GM18502 (cell line): ENCODE results near the gene PCARE.
"Not testable (repeated sequence)": the region's sequence is repeated elsewhere in the genome, so short reads cannot be mapped to it uniquely, and the experiment has no call there.

Experiments used
- ATAC-seq: cut with Tn5 transposase; IDR thresholded peaks from one replicate; pipeline ENCODE4 v1.9.1; 2021; ENCODE audit warnings: mild to moderate bottlenecking; ENCODE audit not compliant: unreplicated experiment, poor library complexity

Gene PCARE

DNA sequence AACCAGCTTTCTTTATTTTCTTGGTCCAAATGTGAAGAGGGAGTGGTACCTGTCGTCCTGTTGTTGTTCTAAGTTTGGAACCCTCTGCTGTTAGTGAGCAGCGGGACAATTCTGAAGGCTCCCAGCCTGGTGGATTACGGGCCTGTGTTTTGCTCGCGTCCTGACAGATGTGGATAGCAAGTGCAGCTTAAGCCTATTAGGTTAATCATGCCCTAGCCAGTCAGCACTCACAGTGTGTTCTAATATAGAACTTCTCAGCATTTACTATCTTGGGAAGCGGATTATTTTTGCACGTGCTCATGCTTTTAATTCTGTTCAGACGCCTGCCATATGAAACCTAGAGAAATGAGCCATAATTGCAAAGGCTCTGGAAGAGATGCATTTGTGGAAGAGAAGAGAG lies at the start of gene PCARE:
PCARE (minus strand) TSS at position 113 of the 400 bp plus-strand sequence. CDS start 262 bp downstream, outside the sequence.
- ATAC-seq, result no peak

DNA sequence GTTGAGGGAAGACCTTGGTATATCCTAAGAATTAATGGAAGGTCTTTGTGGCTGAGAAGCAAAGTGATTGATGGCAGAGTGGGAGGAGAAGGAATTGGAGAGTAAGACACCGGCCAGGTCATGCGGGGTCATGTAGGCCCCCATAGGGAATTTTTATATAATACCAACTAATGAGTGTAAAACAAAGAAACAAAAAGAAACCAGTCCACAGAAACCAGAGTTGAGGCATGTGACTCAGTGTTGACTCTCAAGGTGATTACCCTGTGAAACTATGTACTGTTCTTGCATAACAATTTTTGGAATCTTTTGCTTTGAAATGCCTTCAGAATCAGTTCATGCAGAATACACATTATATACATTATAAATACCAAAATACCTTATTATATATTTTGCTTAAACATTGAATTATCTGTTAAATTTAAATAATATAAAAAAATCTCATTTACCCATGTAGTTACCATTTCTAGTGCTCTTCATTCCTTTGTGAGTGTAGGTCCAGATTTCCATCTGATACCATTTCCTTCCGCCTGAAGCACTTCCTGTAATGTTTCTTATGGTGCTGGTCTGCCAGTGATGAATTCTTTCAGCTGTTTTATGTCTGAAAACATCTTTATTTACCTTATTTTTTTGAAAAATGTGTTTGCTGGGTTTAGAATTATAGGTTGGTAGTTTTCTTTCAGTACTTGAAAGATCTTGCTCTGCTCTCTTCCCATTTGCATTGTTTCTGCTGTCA lies 49.5 kb upstream of the PCARE start:
- ATAC-seq, result no peak

DNA sequence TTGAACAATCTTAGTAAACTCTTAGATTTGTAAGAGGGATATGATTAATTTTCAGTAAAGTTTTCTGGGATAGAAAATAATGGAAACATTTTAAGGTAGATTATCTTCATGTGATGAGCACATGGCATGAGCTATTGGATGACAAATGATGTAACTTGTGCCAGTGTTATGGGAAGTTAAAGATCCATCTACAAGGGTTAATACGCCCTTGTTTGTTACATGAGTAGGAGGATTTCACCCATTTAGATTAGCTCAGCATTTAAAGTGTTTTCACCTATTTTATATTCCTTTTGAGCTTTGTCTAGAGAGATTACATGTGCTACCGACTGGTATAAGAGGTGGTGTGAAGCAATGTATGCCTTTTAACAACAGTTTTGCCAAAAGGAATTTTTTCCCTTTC lies 46.5 kb upstream of the PCARE start:
- ATAC-seq, result no peak

DNA sequence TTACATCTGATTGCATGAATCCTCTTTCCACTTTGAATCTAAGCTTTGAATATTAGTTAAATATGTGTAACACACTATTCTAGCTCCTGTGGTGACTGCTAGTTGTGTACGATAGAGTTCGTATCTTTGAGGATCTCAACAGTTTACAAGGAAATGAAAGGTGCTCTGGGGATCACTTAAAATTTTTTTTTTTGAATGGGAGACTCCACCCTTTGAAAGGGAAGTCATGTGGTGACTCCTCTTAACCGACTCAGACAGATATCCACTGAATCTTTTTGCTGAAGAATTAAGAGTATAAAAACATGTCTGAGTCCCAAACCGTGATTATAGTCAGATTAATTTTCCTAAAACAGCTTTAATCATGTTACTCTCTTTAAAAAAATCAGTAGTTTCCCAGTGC lies 44.9 kb upstream of the PCARE start:
- ATAC-seq, result no peak

DNA sequence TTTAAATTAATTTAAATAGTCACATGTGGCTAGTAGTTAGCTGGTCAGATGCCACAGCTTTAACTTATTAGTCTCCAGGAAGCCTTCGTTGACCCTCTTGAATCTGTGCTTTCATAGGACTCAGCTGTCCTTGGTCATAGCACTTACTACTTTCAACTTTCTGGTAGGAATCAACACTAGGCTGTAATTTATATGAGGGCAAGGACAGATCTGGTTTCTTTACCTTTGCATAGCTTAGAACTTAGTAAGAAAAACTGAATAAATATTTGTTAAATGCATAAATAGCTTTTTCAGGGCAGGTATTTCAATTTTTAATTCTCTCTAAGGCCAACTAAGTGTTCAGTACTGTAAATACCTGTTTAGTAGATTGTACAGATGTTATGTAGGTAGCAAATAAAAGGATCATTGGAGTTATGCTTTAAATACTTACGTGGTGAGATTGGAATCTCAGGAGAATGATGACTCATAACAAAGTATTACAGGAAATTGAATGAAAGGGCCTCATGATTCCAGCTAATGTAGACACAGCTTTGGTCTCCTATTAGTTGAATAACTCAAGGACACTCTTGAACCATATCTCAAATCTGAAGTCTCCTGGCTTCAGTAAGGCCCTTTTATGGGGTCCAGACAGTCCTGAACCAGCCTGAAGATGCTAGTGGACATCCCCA lies 43.4 kb upstream of the PCARE start:
- no peak for ATAC-seq

DNA sequence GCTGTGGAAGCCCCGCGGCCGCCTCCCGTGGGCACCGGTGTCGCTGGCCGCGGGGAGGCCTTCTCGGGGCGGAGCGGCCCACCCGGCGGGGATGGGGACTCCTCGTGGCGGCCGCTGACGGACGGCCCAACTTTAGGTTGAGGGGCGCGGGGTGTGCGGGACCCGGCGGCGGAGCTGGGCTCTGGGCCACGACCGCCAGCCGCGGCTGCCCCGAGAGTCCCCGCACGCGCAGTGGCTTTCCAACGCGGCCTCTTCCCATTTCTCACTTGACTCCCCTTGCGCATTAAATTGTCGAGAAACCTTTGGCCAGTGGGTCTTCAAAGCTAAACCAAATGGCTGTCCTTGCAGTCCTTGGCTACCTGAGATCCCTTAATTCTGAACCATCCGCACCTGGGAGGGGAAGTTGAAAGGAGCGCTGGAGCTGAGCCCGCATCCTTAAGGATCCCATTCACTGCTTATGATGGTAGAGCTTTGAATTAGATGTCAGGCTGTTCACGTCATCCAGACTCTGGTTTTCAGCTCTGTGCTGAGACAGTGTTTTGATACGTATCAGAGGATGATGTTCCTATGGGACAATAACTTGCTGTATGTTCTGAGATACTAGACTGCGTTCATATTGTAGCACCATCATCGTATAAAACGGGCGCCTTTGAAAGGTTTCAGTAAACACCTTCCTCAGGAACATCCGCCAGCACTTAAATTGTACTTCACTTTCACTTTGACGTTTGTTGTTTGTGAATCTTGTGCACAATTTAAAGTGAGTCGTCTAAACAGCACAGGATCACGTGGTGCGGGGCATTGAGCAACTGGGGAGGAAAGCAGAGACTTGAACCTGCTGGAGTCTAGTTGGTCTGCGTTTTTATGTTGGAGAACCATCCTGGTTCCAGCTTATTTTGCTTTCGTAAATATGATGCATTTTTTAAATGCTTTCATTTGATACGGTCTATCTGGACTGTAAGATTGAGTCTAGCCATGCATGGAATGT lies 41.8 kb upstream of the PCARE start:
- ATAC-seq, result peak; percentile 52

DNA sequence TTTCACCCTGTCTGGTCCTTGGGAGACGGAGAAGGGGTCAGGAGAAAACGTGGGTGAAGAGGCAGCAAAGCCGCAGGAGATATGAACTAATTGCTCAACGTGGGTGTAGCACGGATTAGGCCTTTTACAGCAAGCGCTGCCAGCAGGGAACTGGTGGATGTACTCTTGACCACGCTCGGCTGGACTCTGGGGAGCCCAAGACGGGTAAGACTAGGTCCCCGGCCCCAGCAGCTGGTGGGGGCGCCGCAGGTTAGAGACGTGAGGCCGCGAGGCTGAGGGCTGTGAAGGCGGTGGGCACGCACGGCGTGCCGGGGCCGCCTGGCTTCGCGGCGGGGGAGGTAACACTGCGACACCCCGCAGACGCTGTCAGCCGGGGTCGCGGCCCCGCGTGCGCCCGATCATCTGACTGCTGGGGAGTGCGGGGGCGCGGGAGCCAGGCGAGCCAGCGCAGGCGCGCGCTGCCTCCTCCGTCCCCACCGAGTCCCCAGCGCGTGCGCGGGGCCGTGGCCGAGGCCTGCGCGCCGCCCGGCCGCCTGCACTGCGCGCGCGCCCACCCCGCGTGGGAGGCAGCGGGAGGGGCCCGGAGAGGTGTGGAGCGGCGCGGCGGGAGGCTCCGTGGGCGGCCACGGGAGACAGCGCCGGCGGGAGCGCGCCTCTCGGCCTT lies 40.8 kb upstream of the PCARE start, which contains the start of gene CLIP4:
CLIP4 (plus strand) TSS at position 470 of the 664 bp plus-strand sequence. CDS start 5,974 bp downstream, outside the sequence.
- peak; percentile 46 for ATAC-seq

DNA sequence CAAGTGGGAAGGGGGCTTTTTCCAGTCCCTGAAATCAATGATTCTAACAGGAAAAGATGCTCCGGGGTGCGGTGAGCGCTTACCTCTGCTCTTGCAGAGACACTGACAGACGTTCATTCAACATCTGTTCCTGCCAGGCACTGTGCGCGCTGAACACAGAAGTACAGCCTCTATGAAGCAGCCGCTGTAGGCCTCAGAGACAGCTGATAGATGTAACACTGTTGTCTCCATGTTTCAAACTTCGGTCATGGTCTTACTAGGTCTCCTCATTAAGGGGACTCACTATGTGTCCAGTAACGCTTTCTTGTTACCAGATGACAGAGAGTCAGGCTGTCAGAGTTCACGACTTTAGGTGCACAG lies 40.2 kb upstream of the PCARE start:
- ATAC-seq, result no peak

DNA sequence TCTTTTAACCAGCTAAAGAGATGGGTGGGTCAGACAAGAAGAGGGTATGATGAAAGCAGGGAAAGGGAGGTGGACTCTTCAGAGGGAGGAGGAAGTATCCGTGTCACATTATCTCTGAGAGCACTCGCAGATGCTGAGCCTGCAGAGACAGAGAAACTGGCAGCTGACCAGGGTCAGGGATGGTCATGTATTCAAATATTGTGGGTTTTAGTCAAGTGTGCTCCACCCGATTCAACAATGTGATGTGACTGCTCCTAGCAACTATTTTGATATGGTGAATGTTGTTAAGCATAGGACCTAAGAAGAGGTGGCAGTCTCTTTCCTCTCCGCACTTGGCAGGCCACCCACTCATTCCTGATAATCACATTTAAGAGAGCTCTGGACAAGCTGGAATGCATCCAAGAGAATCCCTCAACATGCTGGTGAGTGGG lies 39.6 kb upstream of the PCARE start:
- ATAC-seq, result no peak

DNA sequence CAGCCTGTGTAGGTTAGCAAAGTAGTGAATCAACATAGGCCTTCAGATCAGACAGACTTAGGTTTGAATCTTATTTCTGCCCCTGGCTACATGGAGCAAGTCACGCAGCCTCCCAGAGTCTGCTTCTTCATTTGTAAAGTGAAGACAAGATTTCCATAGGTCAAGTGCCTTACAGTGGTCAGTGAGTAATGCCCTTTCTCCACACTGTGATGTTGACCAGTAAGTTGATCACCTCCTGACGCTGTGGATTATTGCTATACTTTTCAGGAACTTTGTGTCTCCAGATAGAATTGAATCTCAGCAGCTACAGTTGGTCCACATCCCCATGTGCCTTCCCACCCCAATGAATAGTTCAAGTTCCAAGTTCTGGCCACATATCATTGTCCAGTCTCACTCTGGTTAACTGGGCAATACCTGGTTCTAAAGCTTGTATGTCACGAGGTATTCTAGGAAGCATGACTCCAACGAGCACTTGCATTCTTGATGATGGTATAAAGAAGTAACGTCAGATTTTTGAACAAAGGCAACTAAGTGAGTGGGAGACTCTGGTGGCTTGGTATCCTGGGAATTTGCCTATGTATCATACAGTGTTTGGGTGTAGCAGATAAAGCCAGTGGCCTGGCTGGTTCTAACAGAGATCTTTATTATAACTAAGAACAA lies 38.8 kb upstream of the PCARE start:
- ATAC-seq, result no peak

DNA sequence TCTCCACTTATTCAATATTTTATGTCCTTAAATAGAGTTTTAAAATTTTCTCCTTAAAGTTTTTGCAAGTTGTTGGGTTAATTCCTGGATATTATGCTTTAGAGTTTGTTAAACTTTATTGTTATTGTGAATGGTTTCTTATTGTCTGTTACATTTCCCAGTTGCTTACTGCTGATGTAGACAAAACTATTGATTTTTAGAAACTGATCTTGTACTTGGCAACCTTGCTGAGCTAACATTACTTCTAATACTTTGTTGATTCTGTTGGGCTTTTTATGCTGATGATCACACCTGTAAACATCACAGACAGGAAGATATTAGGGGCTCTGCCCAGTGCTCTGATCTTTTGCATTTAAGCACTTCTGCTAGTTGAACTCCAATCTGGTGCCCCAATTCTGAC lies 38.1 kb upstream of the PCARE start:
- ATAC-seq, result no peak

DNA sequence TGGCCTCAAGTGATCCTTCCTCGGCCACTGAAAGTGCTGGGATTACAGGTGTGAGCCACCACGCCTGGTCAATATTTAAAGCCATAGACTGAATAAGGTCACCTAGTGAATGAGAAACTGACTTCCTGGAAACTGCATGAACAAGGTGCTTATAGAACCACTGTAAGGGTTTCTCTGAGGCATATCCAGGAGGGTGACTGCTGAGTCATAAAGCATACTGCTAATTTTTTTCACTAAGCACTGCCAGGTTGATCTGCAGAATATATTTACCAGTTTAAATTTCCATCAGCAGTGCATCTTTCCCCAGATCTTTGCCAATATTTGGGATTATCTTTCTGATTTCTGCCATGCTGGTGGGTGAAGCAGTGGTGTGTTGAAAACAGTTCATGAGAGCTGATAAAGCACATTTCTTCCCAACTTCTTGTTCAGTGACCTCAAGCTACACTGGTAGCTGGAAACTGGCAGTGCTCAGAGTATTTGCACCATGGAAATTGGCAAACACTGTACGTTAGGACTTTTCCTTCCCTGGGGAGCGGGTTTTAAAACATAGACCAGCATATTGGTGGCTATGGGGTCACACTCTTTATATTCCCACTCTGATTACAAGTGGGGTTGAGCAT lies 36.7 kb upstream of the PCARE start:
- ATAC-seq, result peak; percentile 49

DNA sequence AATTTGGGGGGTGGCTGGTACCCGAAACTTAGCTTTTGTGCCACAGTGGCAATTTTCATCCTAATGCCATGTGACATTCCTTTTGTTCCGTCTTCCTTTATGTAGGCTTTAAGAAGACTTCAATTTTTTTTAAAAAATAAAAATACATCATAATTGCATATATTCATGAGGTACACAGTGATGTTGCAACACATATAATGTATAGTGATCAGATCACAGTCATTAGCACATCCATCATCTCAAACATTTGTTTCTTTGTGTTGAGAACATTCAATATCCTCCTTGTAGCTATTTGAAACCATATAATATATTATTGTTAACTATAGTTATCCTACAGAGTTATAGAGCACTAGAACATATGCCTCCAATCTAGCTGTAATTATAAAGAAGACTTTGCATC lies 34.9 kb upstream of the PCARE start:
- ATAC-seq, result no peak

DNA sequence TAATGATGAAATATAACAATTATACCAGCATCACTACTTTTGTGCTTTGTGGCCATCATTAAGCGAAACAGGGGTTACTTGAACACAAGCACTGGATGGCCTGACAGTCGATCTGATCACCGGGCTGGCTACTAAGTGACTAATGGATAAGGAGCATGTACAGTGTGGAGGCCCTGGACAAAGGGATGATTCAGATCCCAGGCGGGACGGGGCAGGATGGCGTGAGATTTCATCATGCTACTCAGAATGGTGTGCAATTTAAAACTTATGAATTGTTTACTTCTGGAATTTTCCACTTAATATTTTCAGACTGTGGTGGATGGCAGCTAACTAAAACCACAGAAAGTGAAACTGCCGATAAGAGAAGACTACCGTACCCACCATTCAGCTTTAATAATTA lies 33.9 kb upstream of the PCARE start:
- no peak for ATAC-seq

DNA sequence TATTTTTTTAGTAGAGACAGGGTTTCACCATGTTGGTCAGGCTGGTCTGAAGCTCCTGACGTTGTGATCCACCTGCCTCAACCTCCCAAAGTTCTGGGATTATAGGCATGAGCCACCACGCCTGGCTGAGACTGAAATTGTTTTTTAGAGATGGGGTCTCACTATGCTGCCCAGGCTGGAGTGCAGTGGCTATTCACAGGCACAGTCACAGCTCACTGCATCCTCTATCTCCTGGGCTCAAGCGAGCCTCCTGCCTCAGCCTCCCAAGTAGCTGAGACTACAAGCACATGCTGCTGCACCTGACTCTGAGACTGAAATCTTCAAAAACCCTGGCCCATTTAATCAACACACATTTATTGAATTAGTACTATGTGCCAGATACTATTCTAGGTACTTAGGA lies 33.2 kb upstream of the PCARE start:
- not testable (repeated sequence) for ATAC-seq

DNA sequence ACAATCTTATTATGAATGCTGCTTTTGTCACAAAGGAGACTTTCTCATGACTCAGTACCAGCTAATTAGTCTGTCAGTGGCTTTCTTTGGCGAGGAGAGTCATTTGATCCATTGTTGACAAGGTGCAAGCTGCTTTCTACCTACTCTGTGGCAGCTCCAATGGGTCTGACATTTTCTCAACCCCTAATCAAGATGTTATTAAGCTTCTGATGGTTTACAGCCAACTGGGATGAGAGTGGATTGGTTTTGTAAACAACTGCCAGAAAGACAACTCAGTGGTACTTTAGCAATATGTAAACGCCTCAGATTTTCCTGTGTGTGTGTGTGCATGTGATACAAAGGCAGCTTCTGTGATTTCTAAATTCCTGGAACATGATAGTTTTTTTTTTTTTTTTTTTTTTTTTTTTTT lies 32.7 kb upstream of the PCARE start:
- ATAC-seq, result no peak

DNA sequence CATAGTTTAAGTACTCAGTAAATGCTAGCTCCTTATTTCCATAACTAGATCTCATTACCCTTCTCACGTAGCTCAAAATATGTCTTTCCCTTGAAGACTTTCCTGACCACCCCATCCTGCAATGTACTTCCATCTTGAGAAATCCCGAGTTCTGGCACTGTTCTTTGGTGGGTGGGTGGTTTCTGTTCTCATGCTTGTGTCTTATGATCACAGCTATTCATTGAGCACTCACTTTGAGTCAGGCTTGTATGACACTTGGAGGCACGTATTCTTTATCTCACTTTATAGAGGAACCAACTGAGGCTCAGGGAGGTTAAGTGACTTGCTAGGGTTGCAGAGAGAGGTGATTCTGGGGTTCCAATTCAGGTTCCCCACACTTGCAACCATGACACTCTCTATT lies 31.9 kb upstream of the PCARE start:
- no peak for ATAC-seq

DNA sequence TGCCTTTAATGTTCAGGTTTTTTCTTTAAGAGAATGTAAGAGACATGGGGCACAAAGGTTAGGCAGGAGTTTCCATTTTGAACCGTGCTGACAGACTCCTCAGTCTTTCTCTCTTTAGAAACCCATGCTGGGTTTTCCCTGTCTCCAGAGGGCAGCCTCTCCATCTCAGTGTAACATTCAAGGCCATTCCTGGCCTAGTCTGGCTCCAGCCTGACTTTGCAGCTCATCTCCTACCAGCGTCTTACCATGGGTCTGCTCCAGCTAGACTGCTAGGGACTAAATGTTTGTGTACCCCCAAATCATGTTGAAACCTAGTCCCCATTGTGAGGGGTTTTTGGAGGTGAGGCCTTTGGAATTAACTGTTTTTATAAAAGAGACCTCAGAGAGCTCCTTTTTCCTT lies 31.1 kb upstream of the PCARE start:
- no peak for ATAC-seq

DNA sequence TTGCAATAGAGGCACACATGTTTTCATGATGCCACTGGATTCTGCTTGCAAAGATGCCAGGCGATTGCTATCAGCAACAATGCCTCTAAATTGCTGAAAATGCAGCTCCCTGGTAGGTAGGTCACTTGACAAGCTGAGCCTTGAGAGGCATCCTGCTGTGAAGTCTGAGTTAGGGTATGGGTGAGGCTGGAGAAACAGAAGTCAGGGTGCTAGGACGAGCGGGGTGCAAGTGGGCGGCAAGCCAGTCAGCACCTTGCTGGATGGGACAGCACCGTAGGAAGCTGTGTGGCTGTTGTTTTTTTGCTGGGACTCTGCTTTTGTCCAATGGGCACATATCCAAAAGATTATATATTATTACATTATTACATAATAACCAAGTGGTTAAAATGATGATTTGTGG lies 30.4 kb upstream of the PCARE start:
- ATAC-seq, result no peak
